Right ventricle myocardium inferior (tissue), 1 donor: ENCODE data around the gene LCAT. TPM values are rescaled to one million over a fixed set of nuclear protein-coding genes. Genes with fewer than 3 reads are reported as not detected.
A peak's percentile ranks its signal among the peaks of the same experiment; 100 is the strongest.

Experiments used
- ATAC-seq: fragments of 200-7000 bp; cut with Tn5 transposase; one replicate; pipeline ENCODE4 v1.9.1; 2020; ENCODE audit warnings: mild to moderate bottlenecking, moderate library complexity
- DNase-seq: peaks from one replicate; pipeline ENCODE4 v3.0.0; 2021; ENCODE audit errors: missing footprints
- intact Hi-C: fragments of 100-400 bp; cut with DNase I; formaldehyde crosslinking; loops from one replicate; pipeline ENCODE4 v1.11.0; 2022
- total RNA-seq: library from RNA; stranded (reverse); fragmentation: NEBNext Ultra II Directional; extraction: Animal tissue kit (Norgen Biotek cat#: 25700); gene quantifications from one replicate; pipeline ENCODE4 v1.2.1, GENCODE V29; 2021
- donor health status: DM: no; HTN: yes; CAD: no; lungs with severe emphysema.

LCAT gene
- total RNA-seq, 1 donor from 2014 or later, result 19.0 TPM

DNA sequence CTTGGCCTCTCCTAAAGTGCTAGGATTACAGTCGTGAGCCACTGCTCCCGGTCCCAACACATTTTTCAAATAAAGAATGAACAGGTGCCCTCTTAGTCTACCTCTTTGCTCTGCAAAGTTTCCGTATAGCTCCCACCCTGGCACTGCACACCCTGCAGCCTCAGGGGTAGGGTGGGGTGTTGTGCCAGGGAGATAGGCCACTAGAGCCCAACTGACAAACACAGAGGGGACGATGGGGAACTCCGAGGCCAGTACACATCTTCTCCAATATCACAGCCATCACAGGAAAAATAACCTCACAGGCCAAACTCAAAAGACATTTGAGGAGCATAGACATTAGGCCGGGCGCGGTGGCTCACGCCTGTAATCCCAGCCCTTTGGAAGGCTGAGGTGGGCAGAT is 27.2 kb upstream of the LCAT start:
- DNase-seq (peak; percentile 3), ATAC-seq (no peak)
- intact Hi-C loops, result no loop called here

- DNase-seq (no peak), ATAC-seq (no peak)
- intact Hi-C loops, result loop anchor here (2.0 kb wide), 1 partner anchor 33 kb away; the partner anchor contains the start of gene PSMB10
Observed at GRCh38 chr16:67969254-67970039, 25.5 kb upstream of the LCAT start.

DNA sequence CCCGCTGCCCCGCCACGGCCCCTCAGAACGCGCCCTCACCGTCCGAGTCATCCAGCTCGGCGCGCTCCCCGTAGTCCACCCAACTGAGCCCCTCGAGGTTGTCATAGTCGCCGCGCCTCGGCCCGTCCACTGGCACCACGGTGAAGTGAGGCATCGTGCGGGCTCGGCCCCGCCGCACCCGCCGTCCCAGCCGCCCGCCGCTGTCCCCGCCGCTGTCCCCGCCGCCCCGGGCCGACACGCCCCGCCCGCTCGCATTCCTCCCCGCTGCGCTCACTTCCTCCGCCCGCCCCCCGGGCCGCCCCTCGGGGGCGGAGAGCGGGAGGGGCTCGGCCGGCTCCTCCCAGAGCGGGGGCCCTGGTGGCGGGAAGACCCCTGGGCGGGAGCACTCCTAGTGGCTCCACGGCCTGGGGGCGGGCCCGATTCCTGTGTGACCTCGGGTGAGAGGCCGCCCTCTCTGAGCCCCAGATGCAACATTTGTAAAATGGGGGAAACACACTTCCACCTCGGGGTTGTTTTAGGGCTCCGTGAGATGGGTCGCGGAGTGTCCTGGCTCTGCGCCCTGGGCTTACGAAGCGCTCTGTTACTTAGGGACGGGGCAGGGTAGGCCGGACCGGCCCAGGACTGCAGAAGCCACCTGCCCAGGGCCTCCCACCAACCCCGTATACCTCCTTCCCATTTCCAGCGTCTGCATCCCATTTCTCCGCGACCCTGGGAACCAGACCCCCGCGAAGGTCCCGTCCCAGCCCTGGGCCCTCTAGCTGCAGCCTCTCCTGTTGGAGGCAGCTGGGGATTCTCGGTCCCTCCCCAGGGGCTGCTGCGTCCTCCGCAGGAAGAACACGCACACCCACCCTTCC is 24.7 kb upstream of the LCAT start, which contains the start of gene SLC12A4:
Gene SLC12A4, minus strand, starts transcription at position 238 of the 854 bp plus-strand sequence. Its CDS starts 84 bp downstream, at position 154.
- intact Hi-C loops, result loop anchor here (2.0 kb wide), 1 partner anchor 32 kb away; the partner anchor contains the start of gene PSMB10
- peak; percentile 89 for ATAC-seq

GRCh38 chr16:67967958-67968399 is 24.1 kb upstream of the LCAT start:
- intact Hi-C loops, result loop anchor here (2.0 kb wide), 1 partner anchor 31 kb away; the partner anchor contains the start of gene PSMB10
- DNase-seq, result no peak
- ATAC-seq, result peak; percentile 38

More for the DNA sequence above, 24.7 kb upstream of the LCAT start, which contains the start of gene SLC12A4:
- DNase-seq, result peak; percentile 92

DNA sequence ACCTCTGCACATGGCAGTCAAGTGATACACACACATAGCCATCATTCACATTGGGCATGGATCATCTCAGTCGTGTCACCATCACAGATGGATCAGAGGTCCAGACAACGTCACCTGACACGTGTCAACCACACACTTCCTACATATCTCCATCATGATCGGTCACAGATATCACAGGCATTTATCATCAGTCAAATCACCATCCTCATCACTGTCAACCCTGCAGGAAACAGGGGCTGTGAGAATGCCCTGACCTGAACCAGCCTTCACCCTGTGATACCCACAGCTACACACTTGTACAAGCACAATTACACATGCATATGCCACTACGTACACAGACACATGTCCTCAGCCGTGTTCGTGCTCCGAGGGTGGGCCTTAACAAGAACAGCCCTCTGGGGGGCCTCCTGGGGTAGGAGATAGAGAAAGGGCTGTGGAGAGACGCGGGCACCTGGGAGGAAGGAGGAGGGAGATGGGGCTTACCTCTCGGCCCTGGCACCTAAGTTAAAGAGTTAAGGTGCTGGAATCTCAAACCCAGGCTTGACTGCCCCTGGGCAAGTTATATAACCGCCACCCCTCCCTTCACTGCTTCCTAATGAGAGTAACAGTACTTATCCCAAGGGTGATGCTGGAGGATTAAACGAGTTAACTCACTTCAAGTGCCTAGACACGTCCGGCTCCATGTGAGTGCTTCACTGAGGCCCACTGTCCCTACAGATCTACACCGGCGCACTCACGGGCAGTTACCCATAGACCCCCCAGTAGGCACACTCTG is 23.4 kb upstream of the LCAT start:
- ATAC-seq, result no peak
- intact Hi-C loops, result no loop called here

GRCh38 chr16:67966549-67967182 is 22.7 kb upstream of the LCAT start:
- ATAC-seq, result no peak
- intact Hi-C loops, result no loop called here
- no peak for DNase-seq

More for the DNA sequence above, 23.4 kb upstream of the LCAT start:
- DNase-seq, result no peak

DNA sequence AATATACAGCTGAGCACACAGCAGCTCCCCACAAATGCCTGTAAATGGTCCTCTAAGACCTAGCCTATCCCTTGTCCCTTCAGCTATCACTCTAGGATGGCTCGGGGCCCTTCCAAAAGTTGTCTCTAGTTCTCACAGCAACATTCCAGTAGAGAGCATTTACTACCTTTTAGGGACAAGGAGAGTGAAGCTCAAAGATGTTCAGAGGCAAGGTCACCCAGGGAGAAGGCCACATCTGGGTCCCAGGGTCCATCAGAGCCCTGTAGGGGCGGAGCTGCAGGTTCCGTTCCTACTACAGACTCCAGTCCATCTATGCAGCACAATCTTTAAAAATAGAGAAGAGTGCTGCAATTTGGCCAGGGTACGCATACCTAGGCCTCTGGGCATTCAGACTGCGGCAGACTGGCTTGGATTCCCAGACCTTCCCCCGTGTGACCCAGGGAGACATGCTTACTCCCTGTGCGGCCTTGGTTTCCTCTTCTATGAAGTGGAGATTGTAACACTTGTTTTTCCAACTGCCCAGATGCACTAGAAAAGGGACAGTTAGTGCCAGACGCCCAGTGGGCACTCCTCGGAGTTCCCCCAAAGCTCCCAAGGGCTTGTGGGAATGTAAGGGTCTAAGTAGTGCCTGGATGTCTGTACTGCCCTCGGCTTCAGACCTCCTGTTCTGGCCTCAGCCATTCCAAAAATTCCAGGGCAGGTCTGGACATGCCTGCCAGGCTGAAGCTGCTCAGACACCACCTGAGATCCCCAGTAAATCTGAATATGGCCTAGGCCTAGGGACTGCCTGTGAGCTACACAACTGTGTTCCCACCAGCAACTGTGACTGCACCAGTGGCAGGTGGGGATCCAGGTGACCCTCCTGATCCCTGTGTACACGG is 22.0 kb upstream of the LCAT start:
- DNase-seq (no peak), ATAC-seq (peak; percentile 6)
- intact Hi-C loops, result no loop called here

- ATAC-seq (no peak), DNase-seq (no peak)
- intact Hi-C loops, result no loop called here
Observed at GRCh38 chr16:67964477-67965131, 20.7 kb upstream of the LCAT start.

DNA sequence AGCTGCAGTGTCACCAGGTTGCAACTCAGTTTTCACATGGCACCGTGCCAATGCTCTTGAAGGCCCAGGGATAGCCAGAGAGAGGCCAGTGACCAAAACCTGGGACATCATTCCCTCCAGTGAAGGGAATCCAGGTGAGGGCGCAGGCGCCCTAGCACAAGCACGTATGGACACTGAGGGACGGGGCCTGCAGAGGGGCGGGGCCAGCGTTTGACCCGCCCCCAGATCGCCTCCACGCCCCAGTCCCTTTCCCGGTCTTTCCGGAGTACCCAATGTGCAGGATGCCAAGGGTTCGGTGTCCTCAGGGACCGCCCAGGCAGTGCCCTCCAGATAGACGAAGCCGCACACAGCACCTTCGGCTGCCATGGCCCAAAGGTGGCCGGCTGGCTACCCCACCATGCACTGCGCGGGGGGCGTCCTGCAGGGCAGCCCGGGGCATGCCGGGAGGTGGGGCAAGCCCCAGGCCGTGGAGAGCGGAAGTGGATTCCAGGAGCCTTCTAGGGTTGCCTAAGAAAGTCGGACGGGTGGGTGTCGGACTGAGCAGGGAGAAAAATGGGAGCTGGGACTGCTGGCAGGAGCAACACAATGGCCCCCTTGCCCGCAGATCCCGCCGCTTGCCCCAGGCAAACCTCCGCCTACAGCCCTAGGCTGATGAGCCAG is 19.9 kb upstream of the LCAT start:
- DNase-seq (no peak), ATAC-seq (no peak)
- intact Hi-C loops, result no loop called here

- intact Hi-C loops, result no loop called here
- no peak for DNase-seq
- peak; percentile 7 for ATAC-seq
Observed at GRCh38 chr16:67963292-67963661, 19.4 kb upstream of the LCAT start.

DNA sequence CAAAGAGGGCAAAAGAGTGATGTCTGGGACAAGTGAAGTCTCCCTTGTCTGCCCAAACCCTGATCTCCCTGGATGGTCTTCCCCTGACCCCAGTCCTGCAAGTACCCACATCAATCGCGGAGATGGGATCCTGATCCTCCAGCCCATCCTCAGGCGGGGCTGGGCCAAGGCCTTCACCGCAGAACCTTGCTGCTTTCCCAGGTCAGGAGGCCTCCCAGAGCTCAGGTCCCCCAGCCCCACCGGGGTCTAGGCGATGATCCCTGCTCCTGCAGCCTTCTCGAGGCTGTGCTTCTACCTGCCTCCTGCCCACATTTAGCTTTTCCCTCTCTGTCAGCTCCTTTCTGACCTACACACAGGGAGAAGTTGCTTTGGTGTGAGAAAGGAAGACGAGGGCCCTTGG is 18.2 kb upstream of the LCAT start:
- DNase-seq, result no peak
- ATAC-seq, result no peak
- intact Hi-C loops, result no loop called here

DNA sequence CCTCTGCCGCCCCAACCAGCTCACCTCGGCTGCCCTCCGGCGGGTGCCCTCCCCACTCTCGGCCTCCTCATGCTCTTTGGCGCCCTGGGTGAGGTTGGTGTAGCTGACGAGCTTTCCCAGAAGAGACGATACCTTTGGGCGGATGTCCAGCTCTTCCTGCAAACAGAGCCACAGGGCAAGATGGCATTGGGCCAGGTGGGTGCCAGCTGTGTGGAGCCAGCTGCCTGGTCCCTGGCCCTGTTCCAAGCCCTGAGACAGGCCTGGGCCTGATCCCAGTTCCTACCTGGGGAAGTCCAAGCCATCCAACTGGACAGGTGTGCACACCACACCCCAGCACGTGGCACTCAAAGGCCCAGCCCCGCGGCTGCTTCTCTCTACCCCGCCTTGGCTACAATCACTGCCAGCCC is 17.6 kb upstream of the LCAT start:
- ATAC-seq (no peak), DNase-seq (no peak)
- intact Hi-C loops, result loop anchor here (2.0 kb wide), 1 partner anchor 61 kb away; the partner anchor contains the start of genes DDX28 and DUS2

GRCh38 chr16:67959536-67960329 is 15.8 kb upstream of the LCAT start:
- intact Hi-C loops, result loop anchor here (2.0 kb wide), 1 partner anchor 63 kb away; the partner anchor contains the start of genes DDX28 and DUS2
- DNase-seq (no peak), ATAC-seq (peak; percentile 77)

DNA sequence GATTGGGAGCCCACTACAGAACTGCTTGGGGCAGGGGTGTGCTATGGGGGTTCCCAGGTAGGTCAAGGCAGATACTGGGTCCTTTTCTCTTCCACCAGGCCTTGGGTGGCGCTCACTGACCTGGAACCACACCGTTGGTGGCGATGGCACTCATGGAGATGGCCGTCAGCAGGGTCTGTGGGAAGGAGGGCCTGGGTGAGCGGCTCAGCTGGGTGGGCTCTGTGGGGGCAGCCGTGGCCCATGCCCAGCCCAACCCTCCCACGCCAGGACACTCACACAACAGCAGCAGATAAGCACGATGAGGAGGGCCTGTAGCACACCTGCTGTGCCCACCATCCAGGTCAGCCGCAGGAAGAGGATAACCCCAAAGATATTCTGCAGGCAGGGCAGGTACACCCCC is 13.7 kb upstream of the LCAT start:
- intact Hi-C loops, result no loop called here
- ATAC-seq, result no peak
- no peak for DNase-seq

DNA sequence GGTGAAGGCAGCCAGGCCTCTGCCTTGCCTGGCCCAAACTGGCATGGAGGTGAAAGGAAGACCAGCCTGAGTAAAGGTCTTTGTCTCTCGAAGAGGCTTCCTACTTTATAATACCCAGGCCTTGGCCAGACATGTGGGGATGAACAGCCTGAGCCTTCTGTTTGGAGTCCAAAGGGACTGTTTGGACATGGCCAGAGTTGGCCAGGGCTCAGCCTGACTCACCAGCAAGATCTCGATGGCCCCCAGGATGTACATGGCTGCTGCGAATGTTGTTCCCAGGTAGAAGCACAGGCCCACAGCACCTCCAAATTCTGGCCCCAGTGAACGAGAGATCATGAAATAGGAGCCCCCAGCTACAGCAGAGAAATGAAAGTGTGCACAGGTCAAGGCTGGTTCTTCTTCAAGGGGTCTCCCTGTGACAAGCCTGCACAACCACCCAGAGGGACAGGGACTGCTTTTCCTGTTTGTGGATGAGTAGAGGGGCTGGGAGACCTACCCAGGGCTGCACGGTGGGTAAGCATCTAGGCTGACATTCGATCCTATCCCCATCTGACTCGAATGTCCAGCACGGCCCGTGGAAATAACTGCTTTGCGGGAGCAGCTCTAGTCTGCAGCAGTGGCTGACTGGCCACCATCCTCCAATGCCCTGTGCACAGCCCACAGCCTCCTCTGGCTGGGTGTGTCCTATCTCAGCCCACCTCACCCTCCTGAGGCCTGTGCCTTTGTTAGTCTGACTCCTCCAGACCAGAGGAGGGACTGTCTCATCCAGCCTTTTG is 10.7 kb upstream of the LCAT start:
- intact Hi-C loops, result no loop called here
- no peak for ATAC-seq
- DNase-seq, result no peak
